ENCODE results near the gene LRMDA.

GRCh38 chr10:75929630-75930161 lies 498.3 kb downstream of the LRMDA start:
- TF ChIP-seq POLR2A (IDR thresholded peaks at IDR 0.05) (no peak), CTCF (IDR thresholded peaks at IDR 0.05) (no peak)
